Stomach (tissue), 19 donors: ENCODE results near the gene ZNF770. TPM values are rescaled to one million over a fixed set of nuclear protein-coding genes. Genes with fewer than 3 reads are reported as not detected.

Experiments
- DNase-seq, 2 donors: peaks; one replicate each; pipeline versions ENCODE4 v3.0.0 to v3.0.0-alpha.2; 2013 to 2019
- H3K27ac ChIP-seq, 5 donors: fragments of 200-600 bp in 4 of 5; sonication (generic) in 4 of 5; one replicate each; pipeline ENCODE4 v1.5.1; 2013 to 2019; ENCODE audit warnings: mild to moderate bottlenecking in 1 of 5, moderate library complexity in 1 of 5
- H3K27me3 ChIP-seq, 3 donors: fragments of 200-600 bp; sonication (generic); one replicate each; pipeline ENCODE4 v1.5.1; 2017 to 2019; ENCODE audit warnings: mixed run types in 1 of 3
- H3K36me3 ChIP-seq, 4 donors: fragments of 200-600 bp; sonication (generic); 1 replicate in 3 of 4; 2 replicates in 1 of 4; pipeline ENCODE4 v1.5.1; 2016 to 2019
- H3K4me1 ChIP-seq, 4 donors: fragments of 200-600 bp; sonication (generic); one replicate each; pipeline ENCODE4 v1.5.1; 2016 to 2019
- H3K4me3 ChIP-seq, 4 donors: fragments of 200-600 bp; sonication (generic) in 3 of 4; one replicate each; pipeline ENCODE4 v1.5.1; 2016 to 2019; ENCODE audit warnings: mild to moderate bottlenecking in 1 of 4
- H3K9me3 ChIP-seq, 4 donors: fragments of 200-600 bp; sonication (generic); one replicate each; pipeline ENCODE4 v1.5.1; 2016 to 2019
- CTCF ChIP-seq, 7 experiments: fragments of 450-650 bp in 4 of 7; fragments of 200-600 bp in 3 of 7; sonication (generic) in 3 of 7; IDR thresholded peaks; one replicate each; pipeline ENCODE4 v1.5.1; 2016 to 2019; ENCODE audit warnings: antibody characterized with exemption in 7 of 7, control low read depth in 2 of 7, mild to moderate bottlenecking in 1 of 7
- EP300 ChIP-seq: sonication (generic); formaldehyde crosslinking; IDR thresholded peaks from one replicate; pipeline ENCODE4 v1.6.1; 2017; ENCODE audit warnings: antibody characterized with exemption
- POLR2A ChIP-seq, 4 donors: fragments of 450-650 bp; IDR thresholded peaks; one replicate each; pipeline ENCODE4 v1.6.1; 2016; ENCODE audit warnings: antibody characterized with exemption in 4 of 4, control low read depth in 2 of 4, mild to moderate bottlenecking in 1 of 4, moderate library complexity in 1 of 4
- POLR2AphosphoS5 ChIP-seq, 3 donors: sonication (generic); formaldehyde crosslinking; IDR thresholded peaks; one replicate each; pipeline ENCODE4 v1.6.1; 2016; ENCODE audit warnings: antibody characterized with exemption in 3 of 3
- WGBS, 5 donors: extraction: QIAGEN DNeasy Blood & Tissue Kit in 3 of 5; methylation state at CpG; one replicate each; pipeline versions ENCODE4 v1.1.5 to v1.1.7; 2013 to 2018; 5-methylcytosine and 5-hydroxymethylcytosine counted together
- intact Hi-C: fragments of 100-400 bp; cut with DNase I; formaldehyde crosslinking; loops from one replicate; pipeline ENCODE4 v1.15.1; 2023; ENCODE audit warnings: low total_unique reads
- long read RNA-seq, 10 donors: transcript quantifications; one replicate each; lab custom pipeline, GENCODE V29; 2026
- polyA plus RNA-seq, 3 donors: library from polyadenylated mRNA; stranded (reverse); fragments of 200-250 nt; gene quantifications; one replicate each; pipeline ENCODE4 v1.2.3, GENCODE V29; 2013
- total RNA-seq, 5 donors: library from RNA; depleted of rRNA; stranded (reverse); fragments of >200 nt; gene quantifications; one replicate each; pipeline versions ENCODE4 v1.1.0 to v1.2.3, GENCODE V29; 2014 to 2016
- donor health status: healthy with polysubstance abuse.
- donor health status: Bipolar disorder and iron deficiency.
- donor health status: healthy.

ZNF770 gene
- total RNA-seq: 10 to 100 TPM in 3 of 5 donors, 1 to 10 TPM in 2; 5.3 to 50.9 (median 16.7) TPM
- polyA plus RNA-seq: 1 to 10 TPM; 7.0 to 9.2 (median 7.6) TPM
- long read RNA-seq, donor 1, full-length matches to known transcripts: 2 of 2 reads
- long read RNA-seq, donor 1, partial matches to known transcripts: 0 of 2 reads
- long read RNA-seq, donor 1, other reads (novel, unspliced or antisense): 0 of 2 reads
- long read RNA-seq, donor 2, full-length matches to known transcripts: 7 of 7 reads
- long read RNA-seq, donor 2, partial matches to known transcripts: 0 of 7 reads
- long read RNA-seq, donor 2, other reads (novel, unspliced or antisense): 0 of 7 reads
- long read RNA-seq, donor 3, full-length matches to known transcripts: 4 of 4 reads
- long read RNA-seq, donor 3, partial matches to known transcripts: 0 of 4 reads
- long read RNA-seq, donor 3, other reads (novel, unspliced or antisense): 0 of 4 reads
- long read RNA-seq, donor 4, full-length matches to known transcripts: 3 of 3 reads
- long read RNA-seq, donor 4, partial matches to known transcripts: 0 of 3 reads
- long read RNA-seq, donor 4, other reads (novel, unspliced or antisense): 0 of 3 reads
- long read RNA-seq, donor 5, full-length matches to known transcripts: 16 of 16 reads
- long read RNA-seq, donor 5, partial matches to known transcripts: 0 of 16 reads
- long read RNA-seq, donor 5, other reads (novel, unspliced or antisense): 0 of 16 reads
- long read RNA-seq, donor 6, full-length matches to known transcripts: 17 of 17 reads
- long read RNA-seq, donor 6, partial matches to known transcripts: 0 of 17 reads
- long read RNA-seq, donor 6, other reads (novel, unspliced or antisense): 0 of 17 reads
- long read RNA-seq, donor 7, full-length matches to known transcripts: 15 of 15 reads
- long read RNA-seq, donor 7, partial matches to known transcripts: 0 of 15 reads
- long read RNA-seq, donor 7, other reads (novel, unspliced or antisense): 0 of 15 reads
- long read RNA-seq, donor 8, full-length matches to known transcripts: 8 of 8 reads
- long read RNA-seq, donor 8, partial matches to known transcripts: 0 of 8 reads
- long read RNA-seq, donor 8, other reads (novel, unspliced or antisense): 0 of 8 reads
- long read RNA-seq, donor 9, full-length matches to known transcripts: 11 of 11 reads
- long read RNA-seq, donor 9, partial matches to known transcripts: 0 of 11 reads
- long read RNA-seq, donor 9, other reads (novel, unspliced or antisense): 0 of 11 reads
- long read RNA-seq, donor 10, full-length matches to known transcripts: 3 of 3 reads
- long read RNA-seq, donor 10, partial matches to known transcripts: 0 of 3 reads
- long read RNA-seq, donor 10, other reads (novel, unspliced or antisense): 0 of 3 reads

- Histone ChIP-seq H3K9me3 (no peaks in the 10 kb centered on the region), H3K4me1 (peaks cover 16 to 46% (median 37%) of the 10 kb centered on the region in 4 donors), H3K4me3 (peak within 1 kb of the TSS; percentile 80 to 89 (median 82)), H3K36me3 (peaks cover 0 to 14% (median 12%) of the 10 kb centered on the region in 4 donors), H3K27me3 (peaks cover 0 to 4% (median 0%) of the 10 kb centered on the region in 3 donors), H3K27ac (peak within 1 kb of the TSS; percentile 94 to 100 (median 96))
- intact Hi-C loops: no loop called here
- TF ChIP-seq EP300: no peak
- peak in 1 of 7 experiments; percentile 13 for TF ChIP-seq CTCF (IDR thresholded peaks at IDR 0.05)
- peak in 1 of 4 donors; percentile 49 for TF ChIP-seq POLR2A (IDR thresholded peaks at IDR 0.05)
- peak; percentile 60 to 93 (median 89) for TF ChIP-seq POLR2AphosphoS5 (IDR thresholded peaks at IDR 0.05)
- WGBS, 5 donors: 0 to 1% (median 0%) methylated on average over 26 to 60 of the region's 60 CpGs
- peak; percentile 83 to 95 for DNase-seq
These were observed at the start of gene ZNF770 for GRCh38 chr15:34988027-34988902. Gene ZNF770, minus strand, starts transcription at chr15:34988287. Its CDS starts 4,853 bp downstream, at chr15:34983434.

GRCh38 chr15:35028235-35028984 lies 40.3 kb upstream of the ZNF770 start:
- DNase-seq: no peak
- Histone ChIP-seq H3K9me3 (no peaks in the 10 kb centered on the region), H3K36me3 (no peaks in the 10 kb centered on the region), H3K27ac (no peak overlapping the region), H3K27me3 (no peaks in the 10 kb centered on the region), H3K4me1 (no peaks in the 10 kb centered on the region), H3K4me3 (no peak overlapping the region)
- intact Hi-C loops: no loop called here
- TF ChIP-seq CTCF (IDR thresholded peaks at IDR 0.05): no peak
- no peak for TF ChIP-seq POLR2A (IDR thresholded peaks at IDR 0.05)
- no peak for TF ChIP-seq POLR2AphosphoS5 (IDR thresholded peaks at IDR 0.05)
- TF ChIP-seq EP300: no peak
- 90 to 95% (median 94%) methylated on average over 6 of the region's 6 CpGs for WGBS, 5 donors

- no peak for DNase-seq
- Histone ChIP-seq H3K4me3 (no peak overlapping the region), H3K27ac (no peak overlapping the region), H3K36me3 (no peaks in the 10 kb centered on the region), H3K4me1 (peaks cover 0 to 4% (median 0%) of the 10 kb centered on the region in 4 donors), H3K27me3 (no peaks in the 10 kb centered on the region), H3K9me3 (no peaks in the 10 kb centered on the region)
- intact Hi-C loops: no loop called here
- TF ChIP-seq EP300 (no peak), POLR2A (IDR thresholded peaks at IDR 0.05) (no peak)
- WGBS, 5 donors: 50 to 80% (median 73%) methylated on average over 3 of the region's 3 CpGs
These were observed 35.7 kb upstream of the ZNF770 start for GRCh38 chr15:35023804-35024203.
